ENCODE measurements around the gene PTBP1.

DNA sequence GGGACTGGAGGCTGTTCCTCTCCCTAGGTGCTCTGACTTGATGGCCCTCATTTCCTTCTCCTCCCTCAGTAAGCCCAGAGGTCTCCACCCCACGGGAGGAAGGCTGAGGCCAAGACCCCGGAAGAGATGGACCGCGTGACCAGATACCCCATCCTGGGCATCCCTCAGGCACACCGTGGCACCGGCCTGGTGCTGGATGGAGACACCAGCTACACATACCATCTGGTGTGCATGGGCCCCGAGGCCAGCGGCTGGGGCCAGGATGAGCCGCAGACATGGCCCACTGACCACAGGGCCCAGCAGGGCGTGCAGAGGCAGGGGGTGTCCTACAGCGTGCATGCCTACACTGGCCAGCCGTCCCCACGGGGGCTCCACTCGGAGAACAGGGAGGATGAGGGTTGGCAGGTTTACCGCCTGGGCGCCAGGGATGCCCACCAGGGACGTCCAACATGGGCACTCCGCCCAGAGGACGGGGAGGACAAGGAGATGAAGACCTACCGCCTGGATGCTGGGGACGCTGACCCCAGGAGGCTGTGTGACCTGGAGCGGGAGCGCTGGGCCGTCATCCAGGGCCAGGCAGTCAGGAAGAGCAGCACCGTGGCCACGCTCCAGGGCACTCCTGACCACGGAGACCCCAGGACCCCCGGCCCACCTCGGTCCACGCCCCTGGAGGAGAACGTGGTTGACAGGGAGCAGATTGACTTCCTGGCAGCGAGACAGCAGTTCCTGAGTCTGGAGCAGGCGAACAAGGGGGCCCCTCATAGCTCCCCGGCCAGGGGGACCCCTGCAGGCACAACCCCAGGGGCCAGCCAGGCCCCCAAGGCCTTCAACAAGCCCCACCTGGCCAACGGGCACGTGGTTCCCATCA, 40.2 kb upstream of the PTBP1 start:
- TF ChIP-seq, protein P1, sequence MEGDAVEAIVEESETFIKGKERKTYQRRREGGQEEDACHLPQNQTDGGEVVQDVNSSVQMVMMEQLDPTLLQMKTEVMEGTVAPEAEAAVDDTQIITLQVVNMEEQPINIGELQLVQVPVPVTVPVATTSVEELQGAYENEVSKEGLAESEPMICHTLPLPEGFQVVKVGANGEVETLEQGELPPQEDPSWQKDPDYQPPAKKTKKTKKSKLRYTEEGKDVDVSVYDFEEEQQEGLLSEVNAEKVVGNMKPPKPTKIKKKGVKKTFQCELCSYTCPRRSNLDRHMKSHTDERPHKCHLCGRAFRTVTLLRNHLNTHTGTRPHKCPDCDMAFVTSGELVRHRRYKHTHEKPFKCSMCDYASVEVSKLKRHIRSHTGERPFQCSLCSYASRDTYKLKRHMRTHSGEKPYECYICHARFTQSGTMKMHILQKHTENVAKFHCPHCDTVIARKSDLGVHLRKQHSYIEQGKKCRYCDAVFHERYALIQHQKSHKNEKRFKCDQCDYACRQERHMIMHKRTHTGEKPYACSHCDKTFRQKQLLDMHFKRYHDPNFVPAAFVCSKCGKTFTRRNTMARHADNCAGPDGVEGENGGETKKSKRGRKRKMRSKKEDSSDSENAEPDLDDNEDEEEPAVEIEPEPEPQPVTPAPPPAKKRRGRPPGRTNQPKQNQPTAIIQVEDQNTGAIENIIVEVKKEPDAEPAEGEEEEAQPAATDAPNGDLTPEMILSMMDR (IDR thresholded peaks at IDR 0.05): no peak
- no peak for TF ChIP-seq EZH2 (IDR thresholded peaks at IDR 0.05; ENCODE audit: borderline replicate concordance, insufficient read depth, low read depth, low read length, poor library complexity, severe bottlenecking)

All from B cell (primary cell).